Ovary (tissue), 3 donors: ENCODE data around the gene UNC13B.

Experiments used
- CTCF ChIP-seq, 3 donors: fragments of 450-650 bp in 2 of 3; fragments of 200-600 bp in 1 of 3; IDR thresholded peaks; one replicate each; pipeline versions ENCODE4 v1.5.1 to v1.8.0; 2016 to 2022; ENCODE audit warnings: antibody characterized with exemption in 3 of 3, mild to moderate bottlenecking in 1 of 3
- EP300 ChIP-seq: sonication (generic); formaldehyde crosslinking; IDR thresholded peaks from one replicate; pipeline ENCODE4 v1.6.1; 2017; ENCODE audit warnings: antibody characterized with exemption
- POLR2A ChIP-seq: fragments of 450-650 bp; IDR thresholded peaks from one replicate; pipeline ENCODE4 v1.6.1; 2017; ENCODE audit warnings: antibody characterized with exemption, mild to moderate bottlenecking, moderate library complexity
- donor health status: DM: no; HTN: no; CAD: no.

- no peak for TF ChIP-seq POLR2A
- no peak for TF ChIP-seq CTCF (IDR thresholded peaks at IDR 0.05)
- TF ChIP-seq EP300 = no peak
Measured at GRCh38 chr9:35294066-35294465, 132.3 kb downstream of the UNC13B start.
